ENCODE data around the gene CRK. TPM values are rescaled to one million over a fixed set of nuclear protein-coding genes. Genes with fewer than 3 reads are reported as not detected.
A peak's percentile ranks its signal among the peaks of the same experiment; 100 is the strongest.

Gene CRK
- total and polyA plus RNA-seq, 7 donors: 26.4 to 60.4 (median 34.7) TPM

GRCh38 chr17:1372618-1373017 is 83.4 kb downstream of the CRK start:
- TF ChIP-seq CTCF (IDR thresholded peaks at IDR 0.05): no peak
- Histone ChIP-seq H3K36me3 (ENCODE audit: insufficient read depth in 1 of 2, low read depth in 1 of 2) (peaks cover 0 to 11% of the 10 kb centered on the region in 2 donors), H3K4me1 (peaks cover 83% of the 10 kb centered on the region), H3K27ac (peak overlapping the region; percentile 19), H3K4me3 (no peak overlapping the region), H3K27me3 (ENCODE audit: insufficient read depth in 3 of 3, low read length in 2 of 3) (no peaks in the 10 kb centered on the region), H3K9me3 (no peaks in the 10 kb centered on the region)
- intact Hi-C loops (cut with DNase I): no loop called here
- no peak for DNase-seq
- ATAC-seq: no peak
- WGBS, 3 donors: 77 to 88% (median 83%) methylated on average over 7 of the region's 7 CpGs

- Histone ChIP-seq H3K4me1 (peaks cover 83% of the 10 kb centered on the region), H3K27me3 (ENCODE audit: insufficient read depth in 3 of 3, low read length in 2 of 3) (no peaks in the 10 kb centered on the region), H3K4me3 (no peak overlapping the region), H3K36me3 (ENCODE audit: insufficient read depth in 1 of 2, low read depth in 1 of 2) (peaks cover 0 to 11% of the 10 kb centered on the region in 2 donors), H3K27ac (peak overlapping the region; percentile 19), H3K9me3 (no peaks in the 10 kb centered on the region)
- ATAC-seq (no peak), DNase-seq (no peak)
- TF ChIP-seq CTCF (IDR thresholded peaks at IDR 0.05): no peak
- intact Hi-C loops (cut with DNase I): no loop called here
- WGBS, 3 donors: 64 to 88% (median 70%) methylated on average over 17 of the region's 17 CpGs
Observed at GRCh38 chr17:1371893-1372590, 84.0 kb downstream of the CRK start.

Other genes starting within 250 kb of the CRK start
- gene BHLHA9, start 185.8 kb downstream of the CRK start, total RNA-seq: not detected
- gene BHLHA9, start 185.8 kb downstream of the CRK start, polyA plus RNA-seq: not detected
- gene TRARG1, start 176.6 kb downstream of the CRK start, total RNA-seq: under 1 TPM; 0.28 to 0.69 (median 0.38) TPM
- 1 to 10 TPM in 1 of 3 donors, under 1 TPM in 2; 0.36 to 1.3 (median 0.93) TPM for gene TRARG1, start 176.6 kb downstream of the CRK start, polyA plus RNA-seq
- 100 to 1,000 TPM; 641 to 874 (median 838) TPM for gene YWHAE, start 56.0 kb downstream of the CRK start, total RNA-seq
- 100 to 1,000 TPM; 655 to 927 (median 670) TPM for gene YWHAE, start 56.0 kb downstream of the CRK start, polyA plus RNA-seq
- gene MYO1C, start 36.5 kb upstream of the CRK start, total RNA-seq: 10 to 100 TPM; 68.1 to 82.7 (median 73.2) TPM
- gene MYO1C, start 36.5 kb upstream of the CRK start, polyA plus RNA-seq: 10 to 100 TPM; 24.0 to 32.7 (median 28.4) TPM
- 10 to 100 TPM; 35.7 to 41.8 (median 40.1) TPM for gene INPP5K, start 60.4 kb upstream of the CRK start, total RNA-seq
- 10 to 100 TPM; 25.6 to 45.4 (median 30.9) TPM for gene INPP5K, start 60.4 kb upstream of the CRK start, polyA plus RNA-seq
- gene PITPNA, start 106.6 kb upstream of the CRK start, total RNA-seq: 10 to 100 TPM; 23.7 to 45.0 (median 43.5) TPM
- gene PITPNA, start 106.6 kb upstream of the CRK start, polyA plus RNA-seq: 10 to 100 TPM; 23.7 to 43.8 (median 40.0) TPM
- gene SLC43A2, start 172.6 kb upstream of the CRK start, total RNA-seq: 10 to 100 TPM; 10.1 to 70.5 (median 30.0) TPM
- 10 to 100 TPM in 2 of 3 donors, 1 to 10 TPM in 1; 9.5 to 21.7 (median 19.0) TPM for gene SLC43A2, start 172.6 kb upstream of the CRK start, polyA plus RNA-seq
- gene SCARF1, start 189.5 kb upstream of the CRK start, total RNA-seq: 1 to 10 TPM; 5.2 to 8.9 (median 6.4) TPM
- gene SCARF1, start 189.5 kb upstream of the CRK start, polyA plus RNA-seq: 1 to 10 TPM; 2.0 to 4.9 (median 4.1) TPM
- 10 to 100 TPM; 23.3 to 44.5 (median 29.8) TPM for gene RILP, start 193.6 kb upstream of the CRK start, total RNA-seq
- 10 to 100 TPM; 26.8 to 49.9 (median 39.1) TPM for gene RILP, start 193.6 kb upstream of the CRK start, polyA plus RNA-seq
- gene PRPF8, start 228.6 kb upstream of the CRK start, total RNA-seq: 100 to 1,000 TPM; 218 to 305 (median 223) TPM
- 100 to 1,000 TPM in 1 of 3 donors, 10 to 100 TPM in 2; 84.8 to 138 (median 90.2) TPM for gene PRPF8, start 228.6 kb upstream of the CRK start, polyA plus RNA-seq